Stimulated activated CD8-positive, alpha-beta memory T cell treated with anti-CD3 and anti-CD28 coated beads, Interleukin-7, amount 100 ng/mL, for 4 hours (primary cell): Measurements from ENCODE around the gene DLGAP1.
"Not testable (repeated sequence)": the region's sequence is repeated elsewhere in the genome, so short reads cannot be mapped to it uniquely, and the experiment has no call there.

Experiments
- DNase-seq, 2 donors: peaks; one replicate each; pipeline ENCODE4 v3.0.0-alpha.2; 2020; ENCODE audit warnings: low read depth in 2 of 2

Gene DLGAP1

DNA sequence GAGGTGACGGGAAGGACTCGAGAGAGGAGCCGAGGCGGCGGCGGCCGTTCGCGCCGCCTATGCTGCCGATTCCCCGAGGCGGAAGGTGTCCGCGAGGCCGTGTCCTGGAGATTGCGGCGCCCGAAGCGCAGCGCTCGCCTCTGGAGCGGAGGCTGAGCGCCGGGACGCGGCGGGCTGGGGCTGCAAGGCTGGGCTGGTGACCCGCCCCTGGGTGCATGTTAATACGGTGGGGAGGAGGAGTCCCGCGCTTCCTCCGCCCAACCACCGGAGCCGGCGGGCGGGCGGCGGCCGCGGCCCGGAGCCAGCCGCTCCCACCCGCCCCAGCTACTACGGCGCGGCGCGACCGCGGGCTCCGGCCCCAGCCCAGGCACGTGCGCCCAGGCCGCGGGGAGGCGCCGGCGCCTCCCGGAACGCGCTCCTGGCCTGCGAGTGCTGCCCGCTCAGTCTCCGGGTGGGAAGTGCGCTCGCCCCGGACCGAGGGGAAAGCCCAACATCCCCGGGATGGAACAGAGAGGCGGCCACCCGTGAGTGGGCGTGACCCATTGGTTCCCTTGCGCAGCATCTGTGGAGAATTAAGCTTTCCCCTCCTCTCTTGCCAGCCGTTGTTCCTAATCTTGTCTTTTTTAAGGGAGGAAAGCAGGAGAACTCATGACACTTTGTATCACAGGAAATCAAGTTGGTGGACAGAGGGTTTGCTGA is at the start of gene DLGAP1:
Gene DLGAP1 (minus strand): TSS at position 195 of the 699 bp plus-strand sequence.
- DNase-seq, result no peak

DNA sequence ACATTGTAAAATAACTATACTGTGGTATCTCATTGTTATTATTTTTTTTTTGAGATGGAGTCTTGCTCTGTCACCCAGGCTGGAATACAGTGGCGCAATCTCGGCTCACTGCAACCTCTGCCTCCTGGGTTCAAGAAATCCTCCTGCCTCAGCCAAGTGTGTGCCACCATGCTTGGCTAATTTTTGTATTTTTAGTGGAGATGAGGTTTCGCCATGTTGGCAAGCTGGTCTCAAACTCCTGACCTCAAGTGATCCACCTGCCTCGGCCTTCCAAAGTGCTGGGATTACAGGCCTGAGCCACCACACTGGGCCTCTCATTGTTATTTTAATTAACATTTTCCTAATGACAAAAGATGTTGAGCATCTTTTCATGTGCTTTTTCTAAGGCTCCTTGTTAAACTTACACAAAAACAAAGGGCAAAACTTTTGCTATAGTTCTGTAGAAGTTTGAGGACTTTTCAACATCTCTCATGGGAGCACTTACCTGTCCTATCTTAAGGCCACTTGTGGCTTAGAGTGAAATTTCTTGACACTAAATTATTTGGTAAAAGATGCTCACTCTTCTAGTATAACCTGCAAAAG is 39.7 kb upstream of the DLGAP1 start:
- DNase-seq, result not testable (repeated sequence)

DNA sequence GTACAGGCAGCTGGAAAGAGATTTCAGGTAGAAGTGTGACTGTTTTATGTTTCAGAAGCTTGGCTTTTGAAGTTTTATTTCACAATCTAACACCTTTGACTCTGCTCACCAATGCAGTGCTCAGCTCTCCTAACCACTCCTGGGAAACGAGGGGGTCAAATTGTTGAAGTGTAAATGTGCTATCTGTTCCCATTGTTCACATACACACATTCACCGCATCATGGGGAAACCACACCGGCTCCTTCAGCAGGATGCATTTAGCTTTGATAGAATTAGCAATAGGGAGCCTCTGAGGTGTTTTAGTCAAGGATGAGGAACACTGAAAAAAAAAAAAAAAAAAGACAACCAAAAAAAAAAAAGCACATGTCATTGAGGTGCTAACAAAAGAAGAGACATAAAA is 13.4 kb upstream of the DLGAP1 start:
- DNase-seq, result no peak

DNA sequence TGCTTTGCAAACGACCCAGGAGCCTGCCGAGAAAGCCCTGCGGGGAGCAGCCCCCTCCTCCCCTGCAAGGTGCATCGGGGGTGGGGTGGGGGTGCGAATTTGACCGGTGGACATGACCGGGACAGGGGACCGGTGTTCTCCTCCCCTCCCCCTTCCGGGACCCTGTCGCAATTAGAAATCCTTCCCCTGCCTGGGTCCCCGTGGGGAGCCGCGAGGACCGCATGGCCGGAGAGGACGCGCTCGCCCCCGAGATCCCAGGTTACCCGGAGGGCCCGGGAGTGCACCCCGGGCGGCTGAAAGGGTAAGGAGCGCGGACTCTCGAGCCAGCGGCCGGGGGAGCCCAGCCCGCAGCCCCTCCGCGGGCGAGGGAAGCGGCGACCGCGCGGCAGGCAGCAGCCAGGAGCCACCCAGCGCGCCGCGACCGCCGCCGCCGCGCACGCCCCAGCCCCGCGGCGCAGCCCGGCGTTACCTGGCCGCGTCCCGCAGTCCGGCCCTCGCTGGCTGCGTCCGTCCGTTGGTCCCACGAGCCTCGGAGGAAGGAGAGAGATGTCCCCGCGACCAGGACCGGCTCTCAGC is 482 bp downstream of the DLGAP1 start:
- no peak for DNase-seq

DNA sequence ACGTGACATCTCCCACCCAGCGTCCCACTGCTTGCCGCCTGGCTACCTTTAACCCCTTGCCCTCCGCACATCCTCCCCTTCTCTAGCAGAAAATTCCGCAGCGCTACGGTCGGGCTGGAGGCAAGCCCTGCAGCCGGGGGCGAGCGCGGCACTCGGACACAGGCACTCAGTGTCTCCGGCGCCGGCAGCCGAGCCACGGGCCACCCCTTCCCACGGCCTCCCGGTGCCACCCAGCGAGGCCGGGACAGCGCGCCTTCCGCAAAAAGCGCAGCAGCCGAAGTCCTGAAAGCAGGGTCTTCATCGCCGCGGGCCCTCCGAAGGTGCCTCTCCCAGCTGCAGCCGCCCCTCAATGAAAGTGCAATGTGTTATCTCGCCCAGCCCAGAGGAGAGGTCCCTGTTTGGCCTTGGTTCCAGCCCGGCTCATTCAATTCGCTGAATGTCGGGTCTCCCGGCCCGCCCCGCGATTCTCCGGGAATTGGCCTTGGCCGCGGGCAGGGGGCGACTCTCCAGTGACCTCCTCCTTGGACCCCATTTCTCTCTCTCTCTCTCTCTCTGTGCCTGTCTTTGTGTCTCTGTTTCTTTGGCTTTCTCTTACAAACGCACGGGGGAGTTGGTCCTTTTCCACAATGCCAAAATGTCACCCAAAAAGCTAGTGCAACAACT is 1.1 kb downstream of the DLGAP1 start:
- DNase-seq, result no peak

DNA sequence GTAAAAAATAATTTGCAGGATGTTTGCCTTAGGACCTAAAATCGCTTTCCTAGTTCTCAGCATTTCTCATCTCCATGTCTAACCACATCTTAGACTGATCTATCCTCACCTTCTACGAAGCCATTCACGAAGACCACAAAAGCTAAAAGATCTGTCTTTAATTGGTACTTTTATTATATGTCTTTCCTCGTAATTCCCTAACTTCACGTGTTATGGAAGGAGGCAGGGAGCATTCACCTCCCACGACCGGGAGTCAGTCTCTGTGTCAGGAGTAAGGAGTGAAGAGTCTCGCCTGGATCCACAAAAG is 1.6 kb downstream of the DLGAP1 start:
- no peak for DNase-seq

DNA sequence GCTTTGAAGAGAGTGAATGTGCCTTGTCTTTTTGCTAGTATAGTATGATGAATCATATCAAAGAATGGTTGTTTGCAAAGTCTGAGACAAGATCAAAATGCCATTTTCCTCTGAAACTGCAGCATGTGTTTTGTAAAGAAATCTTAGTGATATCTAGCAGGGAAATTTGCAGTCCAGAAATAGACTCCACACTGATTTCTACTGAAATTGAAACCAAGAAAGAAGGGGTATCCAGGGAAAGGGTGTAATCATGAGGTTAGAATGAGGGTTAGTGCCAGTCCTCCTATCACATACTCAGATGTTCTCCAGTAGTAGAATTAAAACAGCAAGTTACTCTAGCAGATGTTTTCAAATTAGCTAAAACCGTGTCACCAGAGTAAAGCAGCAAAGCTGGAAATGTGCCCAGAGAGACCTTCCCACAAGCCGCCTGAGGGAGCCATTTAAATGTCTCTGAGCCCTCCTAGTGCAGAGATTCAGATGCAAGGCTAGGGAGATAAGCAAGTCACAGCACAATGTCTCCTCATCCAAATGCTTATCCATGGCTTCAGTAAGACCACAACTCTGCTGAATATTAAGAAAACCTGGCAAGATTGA is 4.9 kb downstream of the DLGAP1 start:
- no peak for DNase-seq

DNA sequence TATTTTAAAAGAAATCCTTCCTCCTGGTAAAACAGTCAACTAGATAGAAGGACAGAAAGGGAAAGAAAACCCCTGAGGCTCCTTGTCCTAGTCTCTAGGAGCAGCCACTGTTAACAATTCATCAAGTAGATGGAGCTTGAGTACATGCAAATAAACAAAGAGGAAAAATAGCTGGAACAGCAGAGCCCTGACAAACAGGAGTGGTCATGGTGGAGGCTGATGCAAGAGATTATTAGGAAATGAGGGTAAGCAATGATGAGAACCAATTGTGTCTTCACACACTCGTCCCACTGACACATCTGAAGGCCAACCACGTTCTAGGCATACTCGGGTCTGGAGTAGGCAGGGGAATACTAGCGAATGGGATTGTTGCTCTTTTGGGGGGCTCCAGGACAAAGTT is 9.2 kb downstream of the DLGAP1 start:
- no peak for DNase-seq

DNA sequence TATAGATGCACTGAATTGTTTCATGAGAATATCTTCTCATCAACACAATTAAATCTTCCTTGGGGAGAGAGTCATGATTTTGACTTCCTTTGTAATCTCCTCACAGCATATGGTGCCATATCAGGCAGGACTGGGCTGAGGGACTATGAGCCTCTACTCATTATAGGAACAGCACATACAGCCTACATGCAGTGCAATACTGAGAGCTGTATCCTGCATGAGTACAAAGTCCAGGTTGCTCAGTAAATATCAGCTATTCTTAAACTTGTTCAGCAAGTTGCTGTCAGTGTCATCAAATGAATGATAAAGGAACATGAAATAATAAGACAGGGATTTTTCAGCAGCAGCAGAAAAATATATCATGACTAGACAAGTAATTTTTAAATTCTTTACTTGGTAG is 10.8 kb downstream of the DLGAP1 start:
- DNase-seq, result no peak

DNA sequence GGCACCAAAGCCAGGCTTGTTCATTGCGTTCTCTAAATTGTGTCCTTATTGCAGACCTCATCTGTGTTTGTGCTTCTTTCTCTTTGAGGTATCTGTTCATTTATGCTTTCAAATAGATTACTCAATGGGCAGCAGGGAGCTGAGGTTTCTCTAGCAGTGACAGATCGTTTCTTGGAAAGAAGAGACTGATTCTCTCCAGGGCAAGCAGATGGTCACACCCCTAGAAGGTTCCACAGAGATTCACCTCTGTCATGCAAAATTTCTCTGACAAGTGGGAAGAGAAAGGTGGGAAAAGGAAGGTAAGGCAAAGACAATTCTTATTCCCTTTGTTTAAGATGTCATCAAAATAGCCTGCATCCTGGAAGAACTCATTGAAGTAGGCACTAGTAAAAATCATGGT is 14.0 kb downstream of the DLGAP1 start:
- DNase-seq, result no peak

DNA sequence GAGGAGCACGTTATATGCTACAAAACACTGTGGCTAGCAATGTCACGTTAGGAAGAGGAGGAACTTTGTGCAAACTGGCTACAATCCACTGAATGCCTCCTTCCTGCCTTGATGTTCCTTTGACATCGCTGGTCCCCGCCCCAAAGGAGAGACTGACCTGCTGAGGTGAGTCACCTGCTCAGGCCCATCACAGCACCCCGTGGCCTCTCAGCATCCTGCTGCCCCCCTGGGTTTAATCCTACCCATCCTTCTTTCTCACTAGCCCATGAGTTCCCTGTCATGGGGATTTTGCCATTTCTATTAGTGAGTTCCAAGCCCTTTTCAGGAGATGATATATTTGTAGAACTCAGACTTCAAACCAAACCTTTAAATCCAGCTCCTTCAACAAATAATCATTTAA is 16.2 kb downstream of the DLGAP1 start:
- no peak for DNase-seq

DNA sequence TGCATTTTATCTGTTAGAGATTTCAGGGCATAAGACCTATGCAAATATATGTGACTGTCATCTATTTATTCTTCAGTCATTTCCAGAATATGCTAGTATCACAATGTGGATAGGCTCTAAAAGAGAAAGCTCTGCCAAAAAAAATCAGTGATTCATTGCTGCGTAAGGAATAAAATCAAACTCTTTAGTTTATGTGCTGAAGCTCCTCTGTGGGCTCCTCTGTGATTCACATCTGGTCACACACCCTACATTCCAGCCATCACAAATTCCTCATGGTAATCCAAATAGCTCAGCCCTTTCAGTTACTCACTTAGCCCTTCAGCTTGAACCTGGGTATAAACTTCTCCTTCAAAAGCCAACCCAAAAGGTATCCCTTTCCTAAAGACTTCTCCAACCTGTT is 21.4 kb downstream of the DLGAP1 start:
- no peak for DNase-seq

DNA sequence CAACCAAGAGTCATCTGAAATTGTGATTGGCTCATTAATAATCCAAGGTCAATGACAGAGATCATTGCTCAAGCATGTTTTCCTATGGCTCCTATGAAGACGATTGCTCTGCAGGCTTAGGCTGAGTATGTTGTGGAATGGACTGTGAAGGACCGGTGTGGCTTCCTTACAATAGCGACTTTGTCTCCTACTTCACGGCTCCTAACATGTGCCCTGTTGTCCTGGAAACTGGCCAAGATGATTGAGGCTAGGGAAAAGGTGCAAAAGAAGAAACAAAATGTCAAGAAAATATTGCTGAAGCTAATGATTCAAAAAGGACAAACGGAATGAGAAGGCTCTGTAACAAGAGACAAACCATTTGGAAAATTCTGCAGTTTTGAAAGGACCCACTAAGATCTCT is 24.3 kb downstream of the DLGAP1 start:
- DNase-seq, result no peak

DNA sequence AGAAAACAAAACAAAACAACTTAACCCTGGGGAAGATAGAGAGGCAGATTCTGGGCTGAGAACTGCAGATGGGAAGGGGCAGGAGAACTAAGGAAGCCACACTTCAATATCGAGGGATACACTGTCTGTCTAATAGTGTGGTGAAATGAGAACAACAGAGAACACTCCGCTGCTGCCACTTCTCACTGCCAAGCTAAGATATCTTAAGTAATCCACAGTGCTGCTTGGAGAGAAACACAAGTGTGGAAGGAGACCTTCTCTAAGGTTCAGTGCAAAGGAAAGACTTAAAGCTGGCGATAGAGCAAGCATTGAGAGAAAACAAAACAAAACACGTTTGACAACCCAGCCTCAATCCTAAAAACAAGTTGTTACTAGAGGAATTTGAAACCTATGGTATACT is 37.4 kb downstream of the DLGAP1 start:
- DNase-seq, result no peak

DNA sequence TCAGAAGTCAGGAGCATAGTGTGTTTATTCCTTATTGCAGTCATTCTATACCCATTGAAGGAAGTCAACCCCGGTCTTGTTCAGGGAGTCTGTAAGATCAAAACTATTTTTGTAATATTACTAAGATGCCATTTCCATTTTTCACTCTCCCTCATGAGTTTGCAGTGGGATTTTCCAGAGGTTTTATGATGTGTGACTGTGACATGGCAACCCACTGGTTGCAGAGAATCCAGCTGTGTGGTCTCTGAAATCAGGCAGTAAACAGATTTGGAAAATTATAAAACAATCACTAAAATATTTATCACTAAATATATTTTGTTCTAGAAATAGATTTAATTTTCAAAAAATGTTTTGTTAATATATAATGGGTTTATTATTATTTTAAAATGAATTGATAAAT is 38.1 kb downstream of the DLGAP1 start:
- DNase-seq, result no peak

DNA sequence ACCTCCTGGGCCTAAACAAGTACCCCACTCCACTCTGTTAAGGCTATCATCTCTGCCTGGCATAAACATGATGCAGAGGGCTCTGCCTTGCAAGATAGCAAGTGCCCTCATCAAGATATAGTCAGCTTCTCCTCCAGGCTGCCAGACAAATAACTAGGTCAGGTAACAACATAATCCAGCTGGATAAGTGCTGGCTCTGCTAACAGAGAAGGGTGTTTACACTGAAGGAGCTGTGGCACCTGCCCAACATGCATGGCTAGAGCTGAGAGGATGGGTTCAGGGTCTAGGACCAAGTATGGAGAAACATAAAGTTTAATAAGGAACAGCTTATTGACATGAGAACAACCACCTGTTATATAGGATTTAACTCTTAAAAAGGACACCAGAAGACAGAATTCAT is 42.8 kb downstream of the DLGAP1 start:
- no peak for DNase-seq

DNA sequence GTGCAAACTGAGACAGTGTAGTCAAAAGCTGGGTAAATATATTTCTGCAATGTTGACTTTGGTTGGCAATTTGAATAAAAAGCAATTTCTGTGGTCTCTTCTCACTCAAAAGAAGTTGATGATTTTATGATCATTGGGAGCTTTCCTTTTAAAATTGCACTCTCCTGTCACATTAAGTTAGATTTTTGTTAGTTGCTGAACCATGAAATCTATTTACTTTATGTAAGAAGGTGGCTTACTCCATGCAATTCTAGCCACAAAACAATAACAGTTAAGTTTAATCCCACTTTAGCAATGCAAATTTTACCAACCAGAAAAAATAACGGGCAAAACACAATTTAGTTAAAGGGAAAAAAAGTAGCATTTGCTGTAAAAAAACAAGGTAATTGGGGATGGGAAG is 48.3 kb downstream of the DLGAP1 start:
- DNase-seq, result no peak

DNA sequence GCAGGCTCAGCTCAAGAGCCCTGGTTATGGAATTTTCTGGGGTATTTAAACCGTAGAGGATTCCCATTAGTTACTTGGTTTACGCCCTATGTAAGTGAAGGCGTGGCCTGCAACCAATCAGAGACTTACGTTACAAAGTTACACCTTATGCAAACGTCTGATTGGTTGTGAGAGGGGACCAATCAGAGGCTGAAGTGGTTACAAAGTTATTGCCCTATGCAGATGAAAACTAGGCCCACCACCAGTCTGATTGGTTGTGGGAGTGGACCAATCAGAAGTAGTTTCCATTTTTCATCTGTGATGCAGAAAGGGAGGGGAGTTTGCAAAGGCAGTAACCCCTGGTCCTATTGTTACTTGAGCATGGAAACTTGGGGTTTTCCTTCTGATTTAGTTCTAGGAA is 49.1 kb downstream of the DLGAP1 start:
- DNase-seq, result no peak

DNA sequence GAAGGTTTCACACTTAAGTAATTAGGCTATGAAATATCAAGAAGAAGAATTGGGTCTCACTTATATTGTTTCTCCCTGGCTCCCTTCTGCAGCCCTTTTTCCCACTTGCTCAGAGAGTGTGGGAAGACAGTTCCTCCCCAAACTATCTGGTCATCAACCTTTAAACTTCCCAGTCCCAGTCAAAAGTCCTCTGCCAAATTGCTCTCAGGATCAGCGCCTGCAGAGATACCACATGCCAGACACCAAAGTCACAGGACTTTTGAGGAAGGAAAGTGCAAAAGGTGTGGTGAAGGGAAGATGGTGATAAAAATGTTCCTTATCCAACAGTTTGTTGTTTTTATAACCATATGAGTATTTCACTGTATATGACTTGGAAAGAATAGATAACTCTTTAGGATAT is 51.3 kb downstream of the DLGAP1 start:
- DNase-seq, result no peak

DNA sequence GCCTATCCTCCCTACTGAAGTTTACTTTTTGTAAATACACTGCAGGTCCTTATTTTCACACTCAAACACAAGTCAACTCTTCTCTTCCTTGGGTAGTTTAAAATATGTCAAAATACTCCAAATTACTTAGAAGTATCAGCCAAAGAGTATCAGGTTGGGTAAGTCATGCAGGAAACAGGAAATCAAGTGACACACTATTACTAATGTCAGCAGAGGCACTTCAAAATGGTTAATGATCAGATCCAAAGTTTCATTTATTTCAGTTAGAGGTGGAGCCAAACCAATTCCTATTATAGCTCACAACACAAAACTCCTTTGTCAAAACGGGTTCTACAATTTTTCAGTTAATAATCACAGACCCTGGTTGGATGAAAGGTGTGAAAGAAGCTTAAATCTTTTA is 54.2 kb downstream of the DLGAP1 start:
- DNase-seq, result no peak

DNA sequence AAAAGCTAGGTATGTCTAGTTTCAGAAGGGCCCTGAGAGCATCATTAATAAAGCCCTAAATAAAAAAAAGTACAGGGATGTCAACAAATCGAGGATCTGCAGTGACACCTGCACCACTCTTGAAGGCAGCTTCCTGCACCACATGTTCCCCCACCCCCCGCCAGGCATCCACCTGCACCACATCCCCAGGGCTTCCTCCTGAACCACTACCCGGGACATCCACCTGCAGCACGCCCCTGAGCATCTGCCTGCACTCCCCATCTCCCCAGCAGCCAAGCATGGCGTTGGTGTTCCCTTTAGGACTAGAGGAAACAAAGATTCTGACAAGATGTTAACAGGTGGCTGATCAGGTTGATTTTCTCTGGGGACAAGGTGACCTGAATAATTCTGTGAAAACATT is 55.2 kb downstream of the DLGAP1 start:
- no peak for DNase-seq

DNA sequence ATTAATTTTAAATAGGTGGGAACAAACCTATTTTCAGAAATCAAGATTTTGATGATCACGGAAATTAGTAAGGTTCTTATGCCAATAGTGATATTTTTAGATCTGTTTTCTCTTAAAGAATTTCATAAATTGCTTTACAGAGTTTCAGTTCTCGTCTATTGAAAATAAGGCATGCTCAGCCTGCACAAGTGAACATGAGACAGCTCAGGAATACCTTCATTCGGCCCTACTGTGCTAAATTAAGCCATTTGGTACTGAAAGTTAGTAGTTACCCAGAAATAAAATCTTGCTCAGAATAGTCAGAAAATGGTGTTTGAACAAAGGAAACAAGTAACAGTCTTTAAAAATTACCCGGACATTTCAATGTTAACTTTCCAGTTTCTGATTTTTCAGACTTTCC is 60.4 kb downstream of the DLGAP1 start:
- DNase-seq, result no peak

DNA sequence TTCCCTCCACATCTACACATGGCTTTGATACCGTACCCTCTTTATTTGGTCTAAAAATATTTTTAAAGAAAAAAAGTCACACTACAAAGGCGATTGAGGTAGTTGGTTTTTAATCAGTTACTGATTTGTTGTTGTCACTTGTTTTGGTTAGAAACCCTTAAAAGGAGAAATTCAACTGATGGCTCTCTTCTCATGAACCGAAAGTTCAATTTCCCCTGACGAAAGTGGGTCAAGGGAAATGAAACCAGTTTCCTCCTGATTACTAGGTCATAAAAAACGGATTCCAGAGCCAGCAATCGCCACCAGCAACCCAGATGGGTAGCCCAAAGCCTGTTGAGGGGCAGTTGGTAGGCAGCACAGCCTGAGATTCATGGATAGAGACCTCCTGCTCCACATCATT is 63.2 kb downstream of the DLGAP1 start:
- no peak for DNase-seq
